IMR-90 (cell line): ENCODE measurements around the gene GCK. TPM values are rescaled to one million over a fixed set of nuclear protein-coding genes. Genes with fewer than 3 reads are reported as not detected.
A peak's percentile ranks its signal among the peaks of the same experiment; 100 is the strongest.

ENCODE experiments used
- ATAC-seq: fragments of 200-7000 bp; cut with Tn5 transposase; 2 replicates; pipeline ENCODE4 v1.9.1; 2020; ENCODE audit warnings: low read depth, mild to moderate bottlenecking, moderate library complexity
- BruUV-seq: library from RNA; stranded (reverse); fragments of 400-500 nt; replicated peaks from 2 replicates; lab custom pipeline; 2021; lab: Mats Ljungman, UMichigan
- CTCF ChIA-PET: fragments of 300-600 bp; formaldehyde crosslinking; extraction: SDS; loops from one replicate; lab custom pipeline; 2021; ENCODE audit warnings: antibody characterized with exemption; lab: Yijun Ruan, JAX
- POLR2A ChIA-PET: fragments of 300-600 bp; sonication (Branson Sonifier 250); formaldehyde crosslinking; loops from one replicate; lab custom pipeline; 2022; ENCODE audit warnings: antibody characterized with exemption; ENCODE audit not compliant: unreplicated experiment; lab: Charles Lee
- DNase-seq: peaks from one replicate; pipeline ENCODE4 v3.0.0; 2013
- H2AFZ ChIP-seq: replicated peaks from 2 replicates; pipeline ENCODE3; 2013; ENCODE audit warnings: low read length, mild to moderate bottlenecking; ENCODE audit not compliant: poor library complexity
- H2AK5ac ChIP-seq: 2 replicates; pipeline ENCODE4 v1.6.1; 2013; ENCODE audit warnings: low read depth, low read length, inconsistent platforms
- H2AK9ac ChIP-seq: replicated peaks from 2 replicates; pipeline ENCODE3; 2013; ENCODE audit warnings: mild to moderate bottlenecking, low read depth, low read length, moderate library complexity; ENCODE audit not compliant: poor library complexity
- H2BK120ac ChIP-seq: 2 replicates; pipeline ENCODE4 v1.6.1; 2013; ENCODE audit warnings: low read depth, low read length, inconsistent platforms
- H2BK15ac ChIP-seq: 3 replicates; pipeline ENCODE4 v1.6.1; 2013; ENCODE audit warnings: low read depth, low read length, inconsistent platforms
- H2BK20ac ChIP-seq: 2 replicates; pipeline ENCODE4 v1.6.1; 2013; ENCODE audit warnings: low read depth, mild to moderate bottlenecking, inconsistent platforms, low read length, moderate library complexity
- H2BK5ac ChIP-seq: 2 replicates; pipeline ENCODE4 v1.6.1; 2013; ENCODE audit warnings: mild to moderate bottlenecking, low read depth, low read length, inconsistent platforms; ENCODE audit not compliant: poor library complexity, severe bottlenecking
- H3K14ac ChIP-seq: replicated peaks from 2 replicates; pipeline ENCODE4 v1.6.1; 2013; ENCODE audit warnings: low read depth, low read length, inconsistent platforms
- H3K18ac ChIP-seq: 2 replicates; pipeline ENCODE4 v1.6.1; 2013; ENCODE audit warnings: low read depth, low read length, control low read depth
- H3K23ac ChIP-seq: 2 replicates; pipeline ENCODE4 v1.6.1; 2013; ENCODE audit warnings: low read depth, low read length, inconsistent platforms
- H3K27ac ChIP-seq: 2 replicates; pipeline ENCODE4 v1.5.1; 2013; ENCODE audit warnings: mild to moderate bottlenecking, control low read depth, low read length; ENCODE audit not compliant: insufficient read depth
- H3K27me3 ChIP-seq: 2 replicates; pipeline ENCODE4 v1.6.1; 2013; ENCODE audit warnings: low read length; ENCODE audit not compliant: control insufficient read depth, insufficient read depth
- H3K36me3 ChIP-seq: 2 replicates; pipeline ENCODE4 v1.6.1; 2013; ENCODE audit warnings: low read length, mixed read lengths; ENCODE audit not compliant: control insufficient read depth, insufficient read depth
- H3K4ac ChIP-seq: 2 replicates; pipeline ENCODE4 v1.6.1; 2013; ENCODE audit warnings: low read depth, low read length, inconsistent platforms
- H3K4me1 ChIP-seq: 2 replicates; pipeline ENCODE4 v1.6.1; 2013; ENCODE audit warnings: low read length, mixed read lengths; ENCODE audit not compliant: control insufficient read depth, insufficient read depth
- H3K4me2 ChIP-seq: 2 replicates; pipeline ENCODE4 v1.6.1; 2013; ENCODE audit warnings: low read depth, mild to moderate bottlenecking, control low read depth, low read length, moderate library complexity
- H3K4me3 ChIP-seq: 2 replicates; pipeline ENCODE4 v1.5.1; 2013; ENCODE audit warnings: low read depth, mild to moderate bottlenecking, control low read depth, low read length, moderate library complexity; ENCODE audit not compliant: insufficient read depth
- H3K56ac ChIP-seq: 2 replicates; pipeline ENCODE4 v1.6.1; 2013; ENCODE audit warnings: low read length, inconsistent platforms; ENCODE audit not compliant: insufficient read depth; ENCODE audit errors: extremely low read depth
- H3K79me1 ChIP-seq, 2 experiments: 2 replicates each; pipeline ENCODE4 v1.6.1; 2013; ENCODE audit warnings: low read length in 2 of 2, inconsistent platforms in 1 of 2, low read depth in 1 of 2
- H3K9ac ChIP-seq: 2 replicates; pipeline ENCODE4 v1.6.1; 2013; ENCODE audit warnings: low read depth, low read length, control low read depth
- H3K9me1 ChIP-seq: 2 replicates; pipeline ENCODE4 v1.6.1; 2013; ENCODE audit warnings: low read length, inconsistent platforms; ENCODE audit not compliant: insufficient read depth
- H3K9me3 ChIP-seq: 2 replicates; pipeline ENCODE4 v1.6.1; 2013; ENCODE audit warnings: low read length; ENCODE audit not compliant: control insufficient read depth, insufficient read depth
- H4K20me1 ChIP-seq: 2 replicates; pipeline ENCODE4 v1.6.1; 2013; ENCODE audit warnings: low read length, inconsistent platforms; ENCODE audit not compliant: insufficient read depth
- H4K5ac ChIP-seq: 2 replicates; pipeline ENCODE4 v1.6.1; 2013; ENCODE audit warnings: mild to moderate bottlenecking, low read depth, low read length, control low read depth
- H4K8ac ChIP-seq, 2 experiments: 2 replicates each; pipeline ENCODE4 v1.6.1; 2013; ENCODE audit warnings: low read depth in 2 of 2, low read length in 2 of 2, control low read depth in 1 of 2, inconsistent platforms in 1 of 2
- H4K91ac ChIP-seq: 2 replicates; pipeline ENCODE4 v1.6.1; 2013; ENCODE audit warnings: low read depth, low read length, inconsistent platforms; ENCODE audit not compliant: insufficient read depth
- BHLHE40 ChIP-seq: fragments of 150-350 bp; IDR thresholded peaks from 2 replicates; pipeline ENCODE4 v1.6.1; 2016; ENCODE audit warnings: mild to moderate bottlenecking, low read depth, low read length
- CEBPB ChIP-seq: IDR thresholded peaks from 2 replicates; pipeline ENCODE4 v1.6.1; 2012; ENCODE audit warnings: low read depth, low read length, improper control_type of control experiment
- CTCF ChIP-seq: conservative IDR thresholded peaks from 2 replicates; pipeline ENCODE4 v1.5.1; 2012; ENCODE audit warnings: mild to moderate bottlenecking, low read depth, low read length, improper control_type of control experiment
- ELK1 ChIP-seq: fragments of 150-350 bp; IDR thresholded peaks from 2 replicates; pipeline ENCODE4 v1.6.1; 2016; ENCODE audit warnings: low read depth, mild to moderate bottlenecking, low read length, moderate library complexity, borderline replicate concordance
- FOS ChIP-seq: fragments of 150-350 bp; IDR thresholded peaks from 2 replicates; pipeline ENCODE4 v1.6.1; 2016; ENCODE audit warnings: low read depth, low read length
- MAFK ChIP-seq: IDR thresholded peaks from 2 replicates; pipeline ENCODE4 v1.6.1; 2012; ENCODE audit warnings: low read depth, low read length, improper control_type of control experiment
- MAZ ChIP-seq: IDR thresholded peaks from 2 replicates; pipeline ENCODE4 v1.6.1; 2012; ENCODE audit warnings: low read depth, mild to moderate bottlenecking, low read length, improper control_type of control experiment, moderate library complexity, borderline replicate concordance
- MXI1 ChIP-seq: IDR thresholded peaks from 2 replicates; pipeline ENCODE4 v1.6.1; 2012; ENCODE audit warnings: low read depth, mild to moderate bottlenecking, low read length, moderate library complexity, borderline replicate concordance
- NFE2L2 ChIP-seq: fragments of 150-350 bp; IDR thresholded peaks from 2 replicates; pipeline ENCODE4 v1.6.1; 2016; ENCODE audit warnings: low read depth, mild to moderate bottlenecking, low read length
- POLR2A ChIP-seq: IDR thresholded peaks from 2 replicates; pipeline ENCODE4 v1.6.1; 2012; ENCODE audit warnings: mild to moderate bottlenecking, low read depth, low read length
- RAD21 ChIP-seq: IDR thresholded peaks from 2 replicates; pipeline ENCODE4 v1.6.1; 2012; ENCODE audit warnings: low read length, improper control_type of control experiment
- RCOR1 ChIP-seq: IDR thresholded peaks from 2 replicates; pipeline ENCODE4 v1.6.1; 2012; ENCODE audit warnings: mild to moderate bottlenecking, low read length, improper control_type of control experiment; ENCODE audit not compliant: insufficient replicate concordance
- RFX5 ChIP-seq: IDR thresholded peaks from 2 replicates; pipeline ENCODE4 v1.8.0; 2012; ENCODE audit warnings: low read depth, mild to moderate bottlenecking, low read length, moderate library complexity
- SMC3 ChIP-seq: fragments of 150-350 bp; IDR thresholded peaks from 2 replicates; pipeline ENCODE4 v1.6.1; 2016; ENCODE audit warnings: low read depth, mild to moderate bottlenecking, antibody characterized with exemption, low read length, moderate library complexity
- USF2 ChIP-seq: fragments of 150-350 bp; IDR thresholded peaks from 2 replicates; pipeline ENCODE4 v1.6.1; 2017; ENCODE audit warnings: mild to moderate bottlenecking, antibody characterized with exemption, low read length, low read depth
- WGBS, 2 experiments: methylation state at CpG; one replicate each; pipeline versions ENCODE4 v1.1.5 to v1.1.7; 2013; ENCODE audit warnings: missing lambda C conversion rate in 2 of 2; ENCODE audit not compliant: insufficient read length in 1 of 2; ENCODE audit errors: extremely low coverage in 2 of 2; 5-methylcytosine and 5-hydroxymethylcytosine counted together
- dilution Hi-C: fragments of 300-500 bp; cut with HindIII; formaldehyde crosslinking; loops from one replicate; pipeline ENCODE4 v1.14.3; 2018; ENCODE audit warnings: low sequenced_read_pairs; ENCODE audit not compliant: unreplicated experiment
- in situ Hi-C: fragments of 300-500 bp; cut with MboI; formaldehyde crosslinking; loops from 3 replicates; pipeline ENCODE4 v1.14.3; 2019; ENCODE audit warnings: low sequenced_read_pairs, inconsistent platforms, mixed read lengths
- intact Hi-C: fragments of 100-400 bp; cut with micrococcal nuclease; formaldehyde crosslinking; loops from 2 replicates; pipeline ENCODE4 v1.10.0; 2022
- polyA plus RNA-seq, 3 experiments: library from polyadenylated mRNA; depleted of rRNA; stranded (reverse); fragments of >200 nt; gene quantifications; 2 replicates each; pipeline ENCODE4 v1.2.3, GENCODE V29; 2012; ENCODE audit warnings: low replicate concordance in 1 of 3
- total RNA-seq: library from RNA; depleted of rRNA; stranded (reverse); fragments of >200 nt; gene quantifications from 2 replicates; pipeline ENCODE4 v1.2.3, GENCODE V29; 2012

GCK gene
- total and polyA plus RNA-seq, 2 of the 4 experiments (the other 2 are of a cell fraction): 0.14 to 0.18 TPM

GRCh38 chr7:44102846-44103565, 86.2 kb downstream of the GCK start:
- peaks cover 36% of the 10 kb centered on the region for H3K4me1 ChIP-seq
- no peak overlapping the region for H4K5ac ChIP-seq
- WGBS, 2 experiments: 88% methylated on average over 4 of the region's 8 CpGs; no CpG with 5 or more reads in 1 of the 2 experiments
- no peak overlapping the region for H3K23ac ChIP-seq
- no peak overlapping the region for H4K91ac ChIP-seq
- H2AK5ac ChIP-seq: peak overlapping the region; percentile 56
- H3K9me1 ChIP-seq: peaks cover 25% of the 10 kb centered on the region
- H3K18ac ChIP-seq: no peak overlapping the region
- DNase-seq (no peak), ATAC-seq (no peak)
- no peaks in the 10 kb centered on the region for H3K9me3 ChIP-seq
- no peak overlapping the region for H4K8ac ChIP-seq
- H3K14ac ChIP-seq: peak overlapping the region; percentile 63; the same call in 1 of the 2 replicates
- peak overlapping the region; percentile 33 for H2AK9ac ChIP-seq
- no peak overlapping the region for H2BK5ac ChIP-seq
- H3K9ac ChIP-seq: no peak overlapping the region
- no peaks in the 10 kb centered on the region; a peak in 1 of 4 replicates for H3K79me1 ChIP-seq
- in situ Hi-C loops: no loop called here
- H3K56ac ChIP-seq: no peak overlapping the region
- CTCF ChIA-PET: no interaction called here
- H3K27me3 ChIP-seq: no peaks in the 10 kb centered on the region
- POLR2A ChIA-PET: interaction anchor here (1.0 kb wide), 1 partner anchor 14 kb away, joined by 3 read pairs; no protein-coding TSS in a partner anchor
- no peaks in the 10 kb centered on the region for H3K36me3 ChIP-seq
- TF ChIP-seq USF2 (no peak), RFX5 (no peak), NFE2L2 (no peak), ELK1 (no peak), SMC3 (no peak), RCOR1 (no peak), BHLHE40 (no peak), POLR2A (no peak), CTCF (no peak), FOS (no peak), RAD21 (no peak), MXI1 (no peak), CEBPB (no peak), MAFK (no peak), MAZ (no peak)
- no peak overlapping the region for H3K4me2 ChIP-seq
- H2BK20ac ChIP-seq: no peak overlapping the region; the same call in 1 of the 2 replicates
- no peak overlapping the region for H3K4me3 ChIP-seq
- H2BK15ac ChIP-seq: no peak overlapping the region
- no peaks in the 10 kb centered on the region for H4K20me1 ChIP-seq
- no peak overlapping the region for H3K27ac ChIP-seq
- peak overlapping the region; percentile 70 for H2AFZ ChIP-seq
- peak overlapping the region; percentile 67 for H2BK120ac ChIP-seq
- peak overlapping the region; percentile 79 for H3K4ac ChIP-seq
- dilution Hi-C loops: no loop called here
- intact Hi-C loops: no loop called here
- BruUV-seq: no TSS peak
